Subcutaneous adipose tissue (tissue), 4 donors: ENCODE results near the gene CDC42BPG. TPM values are rescaled to one million over a fixed set of nuclear protein-coding genes. Genes with fewer than 3 reads are reported as not detected.

ENCODE experiments used
- CTCF ChIP-seq: fragments of 450-650 bp; IDR thresholded peaks from one replicate; pipeline ENCODE4 v1.5.1; 2016; ENCODE audit warnings: low read depth, mild to moderate bottlenecking, control low read depth, antibody characterized with exemption, moderate library complexity
- total RNA-seq, 4 donors: library from RNA; depleted of rRNA; stranded (reverse); fragments of >200 nt; gene quantifications; one replicate each; pipeline ENCODE4 v1.1.0, GENCODE V29; 2016

The CDC42BPG gene, protein sequence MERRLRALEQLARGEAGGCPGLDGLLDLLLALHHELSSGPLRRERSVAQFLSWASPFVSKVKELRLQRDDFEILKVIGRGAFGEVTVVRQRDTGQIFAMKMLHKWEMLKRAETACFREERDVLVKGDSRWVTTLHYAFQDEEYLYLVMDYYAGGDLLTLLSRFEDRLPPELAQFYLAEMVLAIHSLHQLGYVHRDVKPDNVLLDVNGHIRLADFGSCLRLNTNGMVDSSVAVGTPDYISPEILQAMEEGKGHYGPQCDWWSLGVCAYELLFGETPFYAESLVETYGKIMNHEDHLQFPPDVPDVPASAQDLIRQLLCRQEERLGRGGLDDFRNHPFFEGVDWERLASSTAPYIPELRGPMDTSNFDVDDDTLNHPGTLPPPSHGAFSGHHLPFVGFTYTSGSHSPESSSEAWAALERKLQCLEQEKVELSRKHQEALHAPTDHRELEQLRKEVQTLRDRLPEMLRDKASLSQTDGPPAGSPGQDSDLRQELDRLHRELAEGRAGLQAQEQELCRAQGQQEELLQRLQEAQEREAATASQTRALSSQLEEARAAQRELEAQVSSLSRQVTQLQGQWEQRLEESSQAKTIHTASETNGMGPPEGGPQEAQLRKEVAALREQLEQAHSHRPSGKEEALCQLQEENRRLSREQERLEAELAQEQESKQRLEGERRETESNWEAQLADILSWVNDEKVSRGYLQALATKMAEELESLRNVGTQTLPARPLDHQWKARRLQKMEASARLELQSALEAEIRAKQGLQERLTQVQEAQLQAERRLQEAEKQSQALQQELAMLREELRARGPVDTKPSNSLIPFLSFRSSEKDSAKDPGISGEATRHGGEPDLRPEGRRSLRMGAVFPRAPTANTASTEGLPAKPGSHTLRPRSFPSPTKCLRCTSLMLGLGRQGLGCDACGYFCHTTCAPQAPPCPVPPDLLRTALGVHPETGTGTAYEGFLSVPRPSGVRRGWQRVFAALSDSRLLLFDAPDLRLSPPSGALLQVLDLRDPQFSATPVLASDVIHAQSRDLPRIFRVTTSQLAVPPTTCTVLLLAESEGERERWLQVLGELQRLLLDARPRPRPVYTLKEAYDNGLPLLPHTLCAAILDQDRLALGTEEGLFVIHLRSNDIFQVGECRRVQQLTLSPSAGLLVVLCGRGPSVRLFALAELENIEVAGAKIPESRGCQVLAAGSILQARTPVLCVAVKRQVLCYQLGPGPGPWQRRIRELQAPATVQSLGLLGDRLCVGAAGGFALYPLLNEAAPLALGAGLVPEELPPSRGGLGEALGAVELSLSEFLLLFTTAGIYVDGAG (N-terminal part only)
- under 1 TPM in 3 of 4 donors, not detected in 1; 0.17 to 0.38 (median 0.22) TPM for total RNA-seq

- no peak for TF ChIP-seq CTCF
Observed at GRCh38 chr11:64844330-64845128, at the start of gene CDC42BPG. CDC42BPG (minus strand) TSS chr11:64844653; CDS start chr11:64844569, 84 bp downstream.

DNA sequence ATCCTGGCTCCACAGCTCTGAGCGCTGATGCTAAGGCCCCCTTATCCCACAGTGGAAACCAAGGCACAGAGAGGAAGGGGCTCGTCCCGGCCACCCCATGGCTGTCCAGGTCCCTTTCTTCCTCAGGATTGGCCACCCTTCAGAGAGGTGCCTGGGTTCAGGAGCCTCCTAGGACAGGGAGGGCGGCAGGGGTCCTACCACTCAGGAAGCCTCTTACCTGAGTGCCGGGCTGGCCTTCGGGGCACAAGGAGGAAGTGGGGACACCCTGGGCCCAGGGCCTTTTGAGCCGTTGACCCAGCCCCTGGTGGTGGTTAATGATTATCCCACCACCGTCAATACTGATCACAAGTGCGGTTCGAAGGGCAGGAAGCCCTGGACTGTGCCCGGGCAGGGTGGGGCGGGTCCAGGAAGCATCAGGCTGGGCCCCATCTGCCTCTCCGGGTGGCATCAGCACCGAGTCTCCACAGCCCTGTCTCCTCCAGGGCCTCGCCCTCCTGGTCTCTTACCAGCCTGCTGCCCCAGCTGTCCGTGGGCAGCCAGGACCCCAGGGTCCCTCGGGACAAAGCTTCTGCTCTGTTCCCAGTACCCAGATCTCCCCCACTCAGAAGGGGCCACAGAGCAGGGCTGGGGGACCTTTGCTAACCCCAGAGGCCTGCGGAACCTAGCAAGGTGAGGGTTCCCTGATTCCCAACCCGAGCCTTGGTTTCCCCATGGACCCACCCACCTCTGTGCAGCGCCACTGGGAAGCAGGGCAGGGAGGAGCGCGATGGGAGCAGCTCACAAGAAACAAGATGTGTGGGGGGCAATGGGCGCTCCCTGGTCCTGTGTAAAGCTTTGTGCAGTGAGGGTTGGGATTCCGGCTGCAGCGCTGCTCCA, 49.0 kb upstream of the CDC42BPG start:
- no peak for TF ChIP-seq CTCF

DNA sequence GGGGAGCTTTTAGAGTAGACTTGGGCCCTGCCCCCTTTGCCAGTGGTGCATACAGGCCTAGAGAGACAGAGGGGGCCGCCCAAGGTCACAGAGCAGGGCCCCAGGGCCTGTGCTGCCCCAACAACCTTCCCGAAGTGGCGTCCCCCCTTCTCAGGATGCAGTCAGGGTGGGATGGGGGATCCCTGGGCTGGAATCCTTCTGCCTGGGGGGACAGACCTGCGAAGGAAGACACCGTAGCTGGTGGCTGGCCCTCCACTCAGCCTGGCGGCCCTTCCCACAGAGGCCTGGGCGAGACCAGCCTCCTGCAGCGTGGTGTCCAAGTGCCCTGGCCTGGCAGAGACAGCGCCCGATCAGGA, 48.4 kb upstream of the CDC42BPG start:
- TF ChIP-seq CTCF: no peak

DNA sequence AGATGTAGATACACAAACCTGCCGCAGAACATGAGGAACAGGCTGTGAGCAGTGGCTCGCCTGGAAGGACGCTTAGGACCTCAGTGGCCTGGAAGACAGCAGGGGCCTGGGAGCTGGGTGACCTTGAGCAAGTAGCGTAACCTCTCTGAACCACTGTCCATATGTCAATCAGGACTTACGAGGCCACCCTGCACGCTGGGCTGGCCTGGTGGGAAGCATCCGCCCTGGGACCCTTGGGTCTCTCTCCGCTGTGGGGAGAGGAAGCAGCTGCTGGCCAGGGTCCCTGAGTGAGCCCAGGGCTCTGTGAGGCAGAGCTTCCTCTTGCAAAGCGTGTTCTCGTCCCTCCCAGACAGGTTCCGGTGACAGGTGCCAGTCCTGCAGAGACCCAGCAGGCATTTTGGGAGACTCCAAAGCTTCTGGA, 48.0 kb upstream of the CDC42BPG start:
- TF ChIP-seq CTCF: no peak

DNA sequence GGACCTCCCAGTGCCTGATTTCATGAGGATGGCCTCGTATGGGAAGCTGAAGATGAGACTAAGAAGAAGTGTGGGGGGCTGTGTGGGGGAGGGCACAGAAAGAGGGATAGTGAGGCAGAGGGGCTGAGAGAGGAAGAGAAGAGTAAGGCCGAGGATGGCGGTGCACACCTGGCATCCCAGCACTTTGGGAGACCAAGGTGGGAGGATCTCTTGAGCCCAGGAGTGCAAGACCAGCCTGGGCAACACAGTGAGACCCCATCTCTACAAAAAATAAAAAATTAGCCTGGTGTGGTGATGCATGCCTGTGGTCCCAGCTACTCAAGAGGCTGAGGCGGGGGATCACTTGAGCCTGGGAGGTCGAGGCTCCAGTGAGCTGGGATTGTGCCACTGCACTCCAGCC, 47.4 kb upstream of the CDC42BPG start:
- TF ChIP-seq CTCF: no peak
